H9 (cell line): ENCODE data around the gene MMD2. TPM values are rescaled to one million over a fixed set of nuclear protein-coding genes. Genes with fewer than 3 reads are reported as not detected.

Source experiments
- DNase-seq: peaks from one replicate; pipeline ENCODE4 v3.0.0-alpha.2; 2017
- H2AFZ ChIP-seq: one replicate; pipeline ENCODE4 v1.6.1; 2013; ENCODE audit warnings: mild to moderate bottlenecking, low read length, control low read depth, moderate library complexity
- H2AK5ac ChIP-seq: 2 replicates; pipeline ENCODE4 v1.6.1; 2013; ENCODE audit warnings: low read length, control low read depth, mixed read lengths; ENCODE audit not compliant: insufficient read length
- H2BK120ac ChIP-seq: one replicate; pipeline ENCODE4 v1.6.1; 2013; ENCODE audit warnings: low read depth, mild to moderate bottlenecking, low read length, control low read depth, inconsistent platforms; ENCODE audit not compliant: poor library complexity, severe bottlenecking
- H2BK12ac ChIP-seq: 2 replicates; pipeline ENCODE4 v1.6.1; 2013; ENCODE audit warnings: low read length, control low read depth, mixed read lengths, low read depth; ENCODE audit not compliant: insufficient read length
- H2BK15ac ChIP-seq: 2 replicates; pipeline ENCODE4 v1.6.1; 2013; ENCODE audit warnings: low read depth, low read length, control low read depth
- H2BK20ac ChIP-seq: one replicate; pipeline ENCODE4 v1.6.1; 2013; ENCODE audit warnings: low read depth, mild to moderate bottlenecking, low read length, control low read depth, inconsistent platforms; ENCODE audit not compliant: poor library complexity, severe bottlenecking
- H2BK5ac ChIP-seq: 2 replicates; pipeline ENCODE4 v1.6.1; 2013; ENCODE audit warnings: low read length, control low read depth, mixed read lengths; ENCODE audit not compliant: insufficient read length
- H3K14ac ChIP-seq: 2 replicates; pipeline ENCODE4 v1.6.1; 2013; ENCODE audit warnings: low read length, control low read depth; ENCODE audit not compliant: insufficient read depth
- H3K18ac ChIP-seq: 2 replicates; pipeline ENCODE4 v1.6.1; 2013; ENCODE audit warnings: low read depth, mild to moderate bottlenecking, mixed read lengths, low read length, control low read depth; ENCODE audit not compliant: insufficient read length
- H3K23ac ChIP-seq: 2 replicates; pipeline ENCODE4 v1.6.1; 2013; ENCODE audit warnings: low read length, control low read depth, mixed read lengths, low read depth; ENCODE audit not compliant: insufficient read length
- H3K23me2 ChIP-seq: 2 replicates; pipeline ENCODE4 v1.6.1; 2013; ENCODE audit warnings: low read depth, mild to moderate bottlenecking, mixed read lengths, low read length, control low read depth; ENCODE audit not compliant: insufficient read length, poor library complexity, severe bottlenecking
- H3K27ac ChIP-seq: 2 replicates; pipeline ENCODE4 v1.5.1; 2013; ENCODE audit warnings: low read length, control low read depth, mixed read lengths, low read depth; ENCODE audit not compliant: insufficient read length
- H3K27me3 ChIP-seq: 2 replicates; pipeline ENCODE4 v1.6.1; 2013; ENCODE audit warnings: low read length, control low read depth, inconsistent platforms; ENCODE audit not compliant: insufficient read depth
- H3K4ac ChIP-seq: 2 replicates; pipeline ENCODE4 v1.6.1; 2013; ENCODE audit warnings: low read depth, mild to moderate bottlenecking, control low read depth, inconsistent platforms, low read length, moderate library complexity
- H3K4me1 ChIP-seq: 2 replicates; pipeline ENCODE4 v1.6.1; 2013; ENCODE audit warnings: low read length, control low read depth, inconsistent platforms; ENCODE audit not compliant: insufficient read depth
- H3K4me2 ChIP-seq: 2 replicates; pipeline ENCODE4 v1.6.1; 2013; ENCODE audit warnings: low read length, control low read depth, mixed read lengths; ENCODE audit not compliant: insufficient read length, insufficient read depth
- H3K56ac ChIP-seq: 2 replicates; pipeline ENCODE4 v1.6.1; 2013; ENCODE audit warnings: low read depth, mild to moderate bottlenecking, mixed read lengths, low read length, control low read depth; ENCODE audit not compliant: insufficient read length
- H3K79me1 ChIP-seq: 2 replicates; pipeline ENCODE4 v1.6.1; 2013; ENCODE audit warnings: low read depth, mild to moderate bottlenecking, moderate library complexity, low read length, control low read depth, inconsistent platforms; ENCODE audit not compliant: insufficient read depth, poor library complexity, severe bottlenecking
- H3K79me2 ChIP-seq: 2 replicates; pipeline ENCODE4 v1.6.1; 2013; ENCODE audit warnings: low read length, control low read depth, inconsistent platforms; ENCODE audit not compliant: insufficient read depth
- H3K9ac ChIP-seq: 2 replicates; pipeline ENCODE4 v1.6.1; 2013; ENCODE audit warnings: low read length, control low read depth, mixed read lengths; ENCODE audit not compliant: insufficient read length; ENCODE audit errors: extremely low read depth
- H3K9me3 ChIP-seq: one replicate; pipeline ENCODE4 v1.6.1; 2013; ENCODE audit warnings: low read depth, low read length, inconsistent platforms; ENCODE audit not compliant: control insufficient read depth
- H3T11ph ChIP-seq: one replicate; pipeline ENCODE4 v1.6.1; 2013; ENCODE audit warnings: mild to moderate bottlenecking, low read length, control low read depth, inconsistent platforms
- H4K20me1 ChIP-seq: one replicate; pipeline ENCODE4 v1.6.1; 2013; ENCODE audit not compliant: control insufficient read depth, insufficient read length, insufficient read depth
- H4K5ac ChIP-seq: 2 replicates; pipeline ENCODE4 v1.6.1; 2013; ENCODE audit warnings: low read depth, mild to moderate bottlenecking, mixed read lengths, low read length, control low read depth; ENCODE audit not compliant: insufficient read length
- H4K8ac ChIP-seq: replicated peaks from 2 replicates; pipeline ENCODE4 v1.6.1; 2013; ENCODE audit warnings: low read length, control low read depth, mixed read lengths, low read depth; ENCODE audit not compliant: insufficient read length
- H4K91ac ChIP-seq: 2 replicates; pipeline ENCODE4 v1.6.1; 2013; ENCODE audit warnings: low read depth, mild to moderate bottlenecking, moderate library complexity, mixed read lengths, low read length, control low read depth; ENCODE audit not compliant: insufficient read length
- H3K27ac Mint-ChIP-seq, 3 experiments: 2 replicates in 2 of 3; 3 replicates in 1 of 3; pipeline ENCODE4 v1.8.0; 2020 to 2021; ENCODE audit warnings: mixed read lengths in 3 of 3, mild to moderate bottlenecking in 1 of 3, moderate library complexity in 1 of 3
- H3K27me3 Mint-ChIP-seq: 2 replicates; pipeline ENCODE4 v1.8.0; 2021; ENCODE audit warnings: low read depth, mild to moderate bottlenecking, moderate library complexity, mixed read lengths
- H3K36me3 Mint-ChIP-seq, 3 experiments: 2 replicates in 2 of 3; 3 replicates in 1 of 3; pipeline ENCODE4 v1.8.0; 2020 to 2021; ENCODE audit warnings: low read depth in 3 of 3, mixed read lengths in 3 of 3; ENCODE audit not compliant: insufficient read depth in 1 of 3
- H3K4me1 Mint-ChIP-seq, 2 experiments: 2 replicates each; pipeline ENCODE4 v1.8.0; 2020; ENCODE audit warnings: mixed read lengths in 2 of 2
- H3K4me3 Mint-ChIP-seq, 2 experiments: 2 replicates in 1 of 2; 3 replicates in 1 of 2; pipeline ENCODE4 v1.8.0; 2020 to 2021; ENCODE audit warnings: mild to moderate bottlenecking in 2 of 2, mixed read lengths in 2 of 2, moderate library complexity in 1 of 2
- H3K9me3 Mint-ChIP-seq, 2 experiments: 2 replicates in 1 of 2; 3 replicates in 1 of 2; pipeline ENCODE4 v1.8.0; 2020; ENCODE audit warnings: mild to moderate bottlenecking in 2 of 2, mixed read lengths in 2 of 2, moderate library complexity in 1 of 2
- WGBS: extraction: QIAGEN DNeasy Blood & Tissue Kit; methylation state at CpG from one replicate; pipeline ENCODE4 v1.1.7; 2013; ENCODE audit warnings: missing lambda C conversion rate, low lambda C conversion rate, mixed read lengths; ENCODE audit not compliant: insufficient read length; ENCODE audit errors: extremely low coverage; 5-methylcytosine and 5-hydroxymethylcytosine counted together
- total RNA-seq: library from RNA; stranded (reverse); gene quantifications from 2 replicates; pipeline ENCODE4 v1.2.1, GENCODE V29; 2021
- TF ChIP-seq, protein P1 (sequence below): fragments of 200-600 bp; sonication (generic); conservative IDR thresholded peaks from 3 replicates; pipeline ENCODE4 v1.8.0; 2021; ENCODE audit warnings: antibody characterized with exemption, mild to moderate bottlenecking

MMD2 gene
- total RNA-seq, 1 experiment from 2014 or later = 0.20 TPM

- DNase-seq = no peak
- H3K14ac ChIP-seq = no peak overlapping the region
- no peaks in the 10 kb centered on the region for H4K20me1 ChIP-seq
- Mint-ChIP-seq H3K9me3 (no peaks in the 10 kb centered on the region), H3K27me3 (peaks cover 57% of the 10 kb centered on the region), H3K27ac (no peak overlapping the region), H3K4me3 (peak overlapping the region; percentile 42 to 67; a peak in 3 of 5 replicates), H3K4me1 (peaks cover 5% of the 10 kb centered on the region in 2 experiments), H3K36me3 (no peaks in the 10 kb centered on the region; a peak in 1 of 7 replicates)
- H3K4me1 ChIP-seq = no peaks in the 10 kb centered on the region
- TF ChIP-seq, protein P1, sequence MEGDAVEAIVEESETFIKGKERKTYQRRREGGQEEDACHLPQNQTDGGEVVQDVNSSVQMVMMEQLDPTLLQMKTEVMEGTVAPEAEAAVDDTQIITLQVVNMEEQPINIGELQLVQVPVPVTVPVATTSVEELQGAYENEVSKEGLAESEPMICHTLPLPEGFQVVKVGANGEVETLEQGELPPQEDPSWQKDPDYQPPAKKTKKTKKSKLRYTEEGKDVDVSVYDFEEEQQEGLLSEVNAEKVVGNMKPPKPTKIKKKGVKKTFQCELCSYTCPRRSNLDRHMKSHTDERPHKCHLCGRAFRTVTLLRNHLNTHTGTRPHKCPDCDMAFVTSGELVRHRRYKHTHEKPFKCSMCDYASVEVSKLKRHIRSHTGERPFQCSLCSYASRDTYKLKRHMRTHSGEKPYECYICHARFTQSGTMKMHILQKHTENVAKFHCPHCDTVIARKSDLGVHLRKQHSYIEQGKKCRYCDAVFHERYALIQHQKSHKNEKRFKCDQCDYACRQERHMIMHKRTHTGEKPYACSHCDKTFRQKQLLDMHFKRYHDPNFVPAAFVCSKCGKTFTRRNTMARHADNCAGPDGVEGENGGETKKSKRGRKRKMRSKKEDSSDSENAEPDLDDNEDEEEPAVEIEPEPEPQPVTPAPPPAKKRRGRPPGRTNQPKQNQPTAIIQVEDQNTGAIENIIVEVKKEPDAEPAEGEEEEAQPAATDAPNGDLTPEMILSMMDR = no peak
- H3K4me2 ChIP-seq = no peak overlapping the region
- no peaks in the 10 kb centered on the region for H3K23me2 ChIP-seq
- no peak overlapping the region for H2AK5ac ChIP-seq
- no peak overlapping the region for H4K5ac ChIP-seq
- no peak overlapping the region for H2BK20ac ChIP-seq
- H3K9me3 ChIP-seq = no peaks in the 10 kb centered on the region
- no peak overlapping the region for H3K23ac ChIP-seq
- WGBS = no CpG with 5 or more reads among the region's 10 CpGs
- H2BK120ac ChIP-seq = no peak overlapping the region
- H3K79me1 ChIP-seq = no peaks in the 10 kb centered on the region
- H4K91ac ChIP-seq = no peak overlapping the region
- no peaks in the 10 kb centered on the region for H3K79me2 ChIP-seq
- H2BK15ac ChIP-seq = no peak overlapping the region
- peaks cover 12% of the 10 kb centered on the region; the same call in 1 of the 2 replicates for H3K27me3 ChIP-seq
- H3K56ac ChIP-seq = no peak overlapping the region
- no peak overlapping the region for H2BK12ac ChIP-seq
- no peak overlapping the region for H4K8ac ChIP-seq
- no peak overlapping the region for H3K18ac ChIP-seq
- no peak overlapping the region for H3T11ph ChIP-seq
- no peak overlapping the region for H2AFZ ChIP-seq
- H2BK5ac ChIP-seq = no peak overlapping the region
- H3K4ac ChIP-seq = no peak overlapping the region
- H3K27ac ChIP-seq = no peak overlapping the region
- H3K9ac ChIP-seq = no peak overlapping the region
These were observed 1.4 kb upstream of the MMD2 start for GRCh38 chr7:4960363-4960762.
